ENCODE results near the gene VTI1A. TPM values are rescaled to one million over a fixed set of nuclear protein-coding genes. Genes with fewer than 3 reads are reported as not detected.
"Not testable (repeated sequence)": the region's sequence is repeated elsewhere in the genome, so short reads cannot be mapped to it uniquely, and the experiment has no call there.

The VTI1A gene
- total and polyA plus RNA-seq, 9 donors, result 8.8 to 23.5 (median 13.4) TPM

GRCh38 chr10:112589081-112589480 is 142.1 kb downstream of the VTI1A start:
- DNase-seq, result no peak
- H3K9me3 ChIP-seq (replicated peaks; ENCODE audit: control insufficient read depth, low read depth, low read length), result no peaks in the 10 kb centered on the region
- no peaks in the 10 kb centered on the region for H3K36me3 ChIP-seq (ENCODE audit: control insufficient read depth, insufficient read depth, low read length)
- no peaks in the 10 kb centered on the region for H3K27me3 ChIP-seq (ENCODE audit: control insufficient read depth, insufficient read depth, low read length)
- 83% methylated on average over 2 of the region's 6 CpGs for WGBS (ENCODE audit: insufficient coverage)
- no peak overlapping the region for H3K27ac ChIP-seq (ENCODE audit: low read length)
- no peaks in the 10 kb centered on the region for H3K4me1 ChIP-seq (ENCODE audit: control insufficient read depth, insufficient read depth, low read length)
- H3K4me3 ChIP-seq (ENCODE audit: low read length), result no peak overlapping the region

GRCh38 chr10:112590786-112591185 is 143.8 kb downstream of the VTI1A start:
- not testable (repeated sequence) for H3K4me3 ChIP-seq (ENCODE audit: low read length); H3K36me3 ChIP-seq (ENCODE audit: control insufficient read depth, insufficient read depth, low read length); H3K4me1 ChIP-seq (ENCODE audit: control insufficient read depth, insufficient read depth, low read length); H3K9me3 ChIP-seq (replicated peaks; ENCODE audit: control insufficient read depth, low read depth, low read length); H3K27me3 ChIP-seq (ENCODE audit: control insufficient read depth, insufficient read depth, low read length); H3K27ac ChIP-seq (ENCODE audit: low read length); DNase-seq
- 92% methylated on average over 7 of the region's 7 CpGs for WGBS (ENCODE audit: insufficient coverage)

- no peaks in the 10 kb centered on the region for H3K27me3 ChIP-seq (ENCODE audit: control insufficient read depth, insufficient read depth, low read length)
- H3K36me3 ChIP-seq (ENCODE audit: control insufficient read depth, insufficient read depth, low read length), result no peaks in the 10 kb centered on the region
- no peaks in the 10 kb centered on the region for H3K4me1 ChIP-seq (ENCODE audit: control insufficient read depth, insufficient read depth, low read length)
- no peak for DNase-seq
- no peak overlapping the region for H3K27ac ChIP-seq (ENCODE audit: low read length)
- WGBS (ENCODE audit: insufficient coverage), result 40% methylated on average over 2 of the region's 5 CpGs
- H3K9me3 ChIP-seq (replicated peaks; ENCODE audit: control insufficient read depth, low read depth, low read length), result no peaks in the 10 kb centered on the region
- H3K4me3 ChIP-seq (ENCODE audit: low read length), result no peak overlapping the region
These were observed 146.0 kb downstream of the VTI1A start for GRCh38 chr10:112593023-112593422.

- no peaks in the 10 kb centered on the region for H3K9me3 ChIP-seq (replicated peaks; ENCODE audit: control insufficient read depth, low read depth, low read length)
- WGBS (ENCODE audit: insufficient coverage), result no CpG with 5 or more reads among the region's 4 CpGs
- H3K4me3 ChIP-seq (ENCODE audit: low read length), result no peak overlapping the region
- H3K4me1 ChIP-seq (ENCODE audit: control insufficient read depth, insufficient read depth, low read length), result no peaks in the 10 kb centered on the region
- H3K27ac ChIP-seq (ENCODE audit: low read length), result no peak overlapping the region
- no peak for DNase-seq
- no peaks in the 10 kb centered on the region for H3K36me3 ChIP-seq (ENCODE audit: control insufficient read depth, insufficient read depth, low read length)
- H3K27me3 ChIP-seq (ENCODE audit: control insufficient read depth, insufficient read depth, low read length), result no peaks in the 10 kb centered on the region
These were observed 154.4 kb downstream of the VTI1A start for GRCh38 chr10:112601214-112602090.

- no peaks in the 10 kb centered on the region for H3K36me3 ChIP-seq (ENCODE audit: control insufficient read depth, insufficient read depth, low read length)
- H3K4me3 ChIP-seq (ENCODE audit: low read length), result no peak overlapping the region
- no peak for DNase-seq
- 95% methylated on average over 2 of the region's 2 CpGs for WGBS (ENCODE audit: insufficient coverage)
- no peaks in the 10 kb centered on the region for H3K27me3 ChIP-seq (ENCODE audit: control insufficient read depth, insufficient read depth, low read length)
- H3K27ac ChIP-seq (ENCODE audit: low read length), result no peak overlapping the region
- no peaks in the 10 kb centered on the region for H3K9me3 ChIP-seq (replicated peaks; ENCODE audit: control insufficient read depth, low read depth, low read length)
- no peaks in the 10 kb centered on the region for H3K4me1 ChIP-seq (ENCODE audit: control insufficient read depth, insufficient read depth, low read length)
These were observed 156.0 kb downstream of the VTI1A start for GRCh38 chr10:112603062-112603461.

GRCh38 chr10:112605063-112605462 is 158.0 kb downstream of the VTI1A start:
- DNase-seq, result peak; percentile 16
- Histone ChIP-seq H3K27ac (ENCODE audit: low read length) (no peak overlapping the region), H3K4me3 (ENCODE audit: low read length) (no peak overlapping the region), H3K27me3 (ENCODE audit: control insufficient read depth, insufficient read depth, low read length) (no peaks in the 10 kb centered on the region), H3K9me3 (replicated peaks; ENCODE audit: control insufficient read depth, low read depth, low read length) (no peaks in the 10 kb centered on the region), H3K4me1 (ENCODE audit: control insufficient read depth, insufficient read depth, low read length) (no peaks in the 10 kb centered on the region), H3K36me3 (ENCODE audit: control insufficient read depth, insufficient read depth, low read length) (no peaks in the 10 kb centered on the region)
- WGBS (ENCODE audit: insufficient coverage), result no CpG with 5 or more reads among the region's 5 CpGs

- H3K4me3 ChIP-seq (ENCODE audit: low read length), result no peak overlapping the region
- WGBS (ENCODE audit: insufficient coverage), result 82% methylated on average over 2 of the region's 2 CpGs
- no peak for DNase-seq
- no peaks in the 10 kb centered on the region for H3K36me3 ChIP-seq (ENCODE audit: control insufficient read depth, insufficient read depth, low read length)
- H3K4me1 ChIP-seq (ENCODE audit: control insufficient read depth, insufficient read depth, low read length), result no peaks in the 10 kb centered on the region
- no peaks in the 10 kb centered on the region for H3K9me3 ChIP-seq (replicated peaks; ENCODE audit: control insufficient read depth, low read depth, low read length)
- H3K27me3 ChIP-seq (ENCODE audit: control insufficient read depth, insufficient read depth, low read length), result no peaks in the 10 kb centered on the region
- no peak overlapping the region for H3K27ac ChIP-seq (ENCODE audit: low read length)
These were observed 160.5 kb downstream of the VTI1A start for GRCh38 chr10:112607506-112607905.

GRCh38 chr10:112613620-112614019 is 166.6 kb downstream of the VTI1A start:
- 67% methylated on average over 6 of the region's 7 CpGs for WGBS (ENCODE audit: insufficient coverage)
- no peak for DNase-seq

GRCh38 chr10:112614072-112614471 is 167.1 kb downstream of the VTI1A start:
- Histone ChIP-seq H3K4me1 (ENCODE audit: control insufficient read depth, insufficient read depth, low read length) (no peaks in the 10 kb centered on the region), H3K27me3 (ENCODE audit: control insufficient read depth, insufficient read depth, low read length) (no peaks in the 10 kb centered on the region), H3K4me3 (ENCODE audit: low read length) (no peak overlapping the region), H3K9me3 (replicated peaks; ENCODE audit: control insufficient read depth, low read depth, low read length) (peaks cover 3% of the 10 kb centered on the region), H3K36me3 (ENCODE audit: control insufficient read depth, insufficient read depth, low read length) (no peaks in the 10 kb centered on the region), H3K27ac (ENCODE audit: low read length) (no peak overlapping the region)
- no peak for DNase-seq
- WGBS (ENCODE audit: insufficient coverage), result 100% methylated on average over 1 of the region's 6 CpGs

More at GRCh38 chr10:112613620-112614019, 166.6 kb downstream of the VTI1A start:
- Histone ChIP-seq H3K27ac (ENCODE audit: low read length) (no peak overlapping the region), H3K27me3 (ENCODE audit: control insufficient read depth, insufficient read depth, low read length) (no peaks in the 10 kb centered on the region), H3K36me3 (ENCODE audit: control insufficient read depth, insufficient read depth, low read length) (no peaks in the 10 kb centered on the region), H3K9me3 (replicated peaks; ENCODE audit: control insufficient read depth, low read depth, low read length) (peaks cover 3% of the 10 kb centered on the region), H3K4me1 (ENCODE audit: control insufficient read depth, insufficient read depth, low read length) (no peaks in the 10 kb centered on the region), H3K4me3 (ENCODE audit: low read length) (no peak overlapping the region)

GRCh38 chr10:112614586-112614985 is 167.6 kb downstream of the VTI1A start:
- no peaks in the 10 kb centered on the region for H3K27me3 ChIP-seq (ENCODE audit: control insufficient read depth, insufficient read depth, low read length)
- no peak overlapping the region for H3K27ac ChIP-seq (ENCODE audit: low read length)
- H3K4me1 ChIP-seq (ENCODE audit: control insufficient read depth, insufficient read depth, low read length), result no peaks in the 10 kb centered on the region
- H3K9me3 ChIP-seq (replicated peaks; ENCODE audit: control insufficient read depth, low read depth, low read length), result peaks cover 3% of the 10 kb centered on the region
- no peak for DNase-seq
- no CpG with 5 or more reads among the region's 1 CpG for WGBS (ENCODE audit: insufficient coverage)
- no peak overlapping the region for H3K4me3 ChIP-seq (ENCODE audit: low read length)
- no peaks in the 10 kb centered on the region for H3K36me3 ChIP-seq (ENCODE audit: control insufficient read depth, insufficient read depth, low read length)
